ENCODE measurements around the gene EFS.

- TF ChIP-seq, protein P1, sequence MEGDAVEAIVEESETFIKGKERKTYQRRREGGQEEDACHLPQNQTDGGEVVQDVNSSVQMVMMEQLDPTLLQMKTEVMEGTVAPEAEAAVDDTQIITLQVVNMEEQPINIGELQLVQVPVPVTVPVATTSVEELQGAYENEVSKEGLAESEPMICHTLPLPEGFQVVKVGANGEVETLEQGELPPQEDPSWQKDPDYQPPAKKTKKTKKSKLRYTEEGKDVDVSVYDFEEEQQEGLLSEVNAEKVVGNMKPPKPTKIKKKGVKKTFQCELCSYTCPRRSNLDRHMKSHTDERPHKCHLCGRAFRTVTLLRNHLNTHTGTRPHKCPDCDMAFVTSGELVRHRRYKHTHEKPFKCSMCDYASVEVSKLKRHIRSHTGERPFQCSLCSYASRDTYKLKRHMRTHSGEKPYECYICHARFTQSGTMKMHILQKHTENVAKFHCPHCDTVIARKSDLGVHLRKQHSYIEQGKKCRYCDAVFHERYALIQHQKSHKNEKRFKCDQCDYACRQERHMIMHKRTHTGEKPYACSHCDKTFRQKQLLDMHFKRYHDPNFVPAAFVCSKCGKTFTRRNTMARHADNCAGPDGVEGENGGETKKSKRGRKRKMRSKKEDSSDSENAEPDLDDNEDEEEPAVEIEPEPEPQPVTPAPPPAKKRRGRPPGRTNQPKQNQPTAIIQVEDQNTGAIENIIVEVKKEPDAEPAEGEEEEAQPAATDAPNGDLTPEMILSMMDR (IDR thresholded peaks at IDR 0.05) = no peak
- TF ChIP-seq POLR2AphosphoS5 (IDR thresholded peaks at IDR 0.05) = no peak
- TF ChIP-seq POLR2A (IDR thresholded peaks at IDR 0.05) = no peak
These were observed 46.9 kb upstream of the EFS start for GRCh38 chr14:23411563-23412525.

All from breast epithelium (tissue), 3 donors.